K562 (cell line): Measurements from ENCODE around the gene RIT2. TPM values are rescaled to one million over a fixed set of nuclear protein-coding genes. Genes with fewer than 3 reads are reported as not detected.

Experiments
- ATAC-seq: fragments of 200-7000 bp; cut with Tn5 transposase; 3 replicates; pipeline ENCODE4 v1.9.1; 2020; ENCODE audit warnings: moderate library complexity
- BruUV-seq: library from RNA; stranded (reverse); fragments of 400-500 nt; replicated peaks from 2 replicates; lab custom pipeline; 2021; lab: Mats Ljungman, UMichigan
- CTCF ChIA-PET: fragments of 300-600 bp; formaldehyde crosslinking; extraction: SDS; loops from one replicate; lab custom pipeline; 2021; ENCODE audit warnings: low intra/inter-chr PET ratio; lab: Yijun Ruan, JAX
- POLR2A ChIA-PET: fragments of 300-600, 350-650 bp; sonication (Branson Sonifier 250); formaldehyde crosslinking; extraction: SDS; loops from one replicate; lab custom pipeline; 2021; ENCODE audit warnings: antibody characterized with exemption, inconsistent platforms; lab: Yijun Ruan, JAX
- DNase-seq, 4 experiments: peaks; one replicate each; pipeline versions ENCODE4 v3.0.0 to v3.0.0-alpha.2; 2011 to 2018; ENCODE audit warnings: low spot score in 3 of 4, mixed read lengths in 3 of 4; ENCODE audit errors: extremely low read depth in 1 of 4
- FAIRE-seq: peaks from 2 replicates; lab custom pipeline; 2011; peaks lifted over from hg19 to GRCh38; lab: Jason Lieb, UNC
- H2AFZ ChIP-seq: 2 replicates; pipeline ENCODE4 v1.6.0; 2011; ENCODE audit warnings: low read depth, low read length, control low read depth, inconsistent platforms
- H3K27ac ChIP-seq: fragments of 200-600 bp; 3 replicates; pipeline ENCODE4 v1.8.0; 2011; ENCODE audit warnings: low read depth, mild to moderate bottlenecking, control low read depth, inconsistent platforms, low read length, moderate library complexity, mixed read lengths; ENCODE audit errors: extremely low read depth
- H3K27me3 ChIP-seq, 2 experiments: fragments of 300-600 bp in 1 of 2; 2 replicates in 1 of 2; 3 replicates in 1 of 2; pipeline versions ENCODE4 v1.6.0 to v1.8.0; 2011; ENCODE audit warnings: inconsistent platforms in 2 of 2, low read length in 2 of 2, mild to moderate bottlenecking in 1 of 2, mixed read lengths in 1 of 2, moderate library complexity in 1 of 2; ENCODE audit not compliant: control insufficient read depth in 2 of 2, insufficient read depth in 2 of 2
- H3K36me3 ChIP-seq: fragments of 300-600 bp; 3 replicates; pipeline ENCODE4 v1.8.0; 2011; ENCODE audit warnings: mild to moderate bottlenecking, low read length, inconsistent platforms; ENCODE audit not compliant: control insufficient read depth, insufficient read depth
- H3K4me1 ChIP-seq, 2 experiments: fragments of 200-600 bp in 1 of 2; replicated peaks in 1 of 2; 2 replicates in 1 of 2; 3 replicates in 1 of 2; pipeline versions ENCODE4 v1.5.1 to v1.8.0; 2011; ENCODE audit warnings: inconsistent platforms in 2 of 2, low read length in 2 of 2, mild to moderate bottlenecking in 1 of 2, mixed read lengths in 1 of 2, moderate library complexity in 1 of 2; ENCODE audit not compliant: control insufficient read depth in 2 of 2, insufficient read depth in 2 of 2
- H3K4me2 ChIP-seq: 2 replicates; pipeline ENCODE4 v1.6.1; 2011; ENCODE audit warnings: low read length, control low read depth, inconsistent platforms, mixed read lengths; ENCODE audit not compliant: insufficient read depth
- H3K4me3 ChIP-seq: fragments of 200-600 bp; sonication (generic), shearing (Covaris generic); 2 replicates; pipeline ENCODE4 v1.5.1; 2016; ENCODE audit warnings: control low read depth, inconsistent platforms
- H3K79me2 ChIP-seq: fragments of 200-600 bp; 3 replicates; pipeline ENCODE4 v1.8.0; 2011; ENCODE audit warnings: low read length, inconsistent platforms; ENCODE audit not compliant: control insufficient read depth, insufficient read depth
- H3K9ac ChIP-seq, 2 experiments: 2 replicates each; pipeline versions ENCODE4 v1.6.0 to v1.6.1; 2011; ENCODE audit warnings: low read depth in 2 of 2, low read length in 2 of 2, control low read depth in 1 of 2, inconsistent platforms in 1 of 2, mild to moderate bottlenecking in 1 of 2, mixed read lengths in 1 of 2; ENCODE audit not compliant: insufficient read depth in 1 of 2
- H3K9me1 ChIP-seq: one replicate; pipeline ENCODE4 v1.6.0; 2011; ENCODE audit warnings: inconsistent platforms, mild to moderate bottlenecking, low read length, moderate library complexity; ENCODE audit not compliant: control insufficient read depth, insufficient read depth
- H3K9me3 ChIP-seq: replicated peaks from 2 replicates; pipeline ENCODE4 v1.5.1; 2011; ENCODE audit warnings: low read depth, low read length, inconsistent platforms; ENCODE audit not compliant: control insufficient read depth, insufficient read depth
- H4K20me1 ChIP-seq: replicated peaks from 2 replicates; pipeline ENCODE4 v1.6.1; 2011; ENCODE audit warnings: low read length, inconsistent platforms, mixed read lengths; ENCODE audit not compliant: control insufficient read depth, insufficient read depth
- HNRNPLL ChIP-seq: fragments of 200-400 bp; formaldehyde crosslinking; IDR thresholded peaks from 2 replicates; pipeline ENCODE4 v1.6.1; 2017; ENCODE audit warnings: low read length, low read depth, mild to moderate bottlenecking; ENCODE audit not compliant: poor library complexity, severe bottlenecking
- HOMEZ ChIP-seq: fragments of 250-450 bp; sonication (Bioruptor Pico); IDR thresholded peaks from 2 replicates; pipeline ENCODE4 v1.4.0; 2020; ENCODE audit warnings: mild to moderate bottlenecking, moderate library complexity
- KLF16 ChIP-seq: IDR thresholded peaks from 2 replicates; pipeline ENCODE4 v1.6.1; 2016; ENCODE audit warnings: antibody characterized with exemption
- NCOA4 ChIP-seq: fragments of 450-650 bp; IDR thresholded peaks from 2 replicates; pipeline ENCODE4 v1.6.1; 2018; ENCODE audit warnings: mild to moderate bottlenecking; ENCODE audit not compliant: partially characterized antibody
- PREB ChIP-seq: sonication (generic); formaldehyde crosslinking; IDR thresholded peaks from 2 replicates; pipeline ENCODE4 v1.8.1; 2023; ENCODE audit warnings: mild to moderate bottlenecking, missing genetic modification reagents
- ZNF717 ChIP-seq: fragments of 250-450 bp; sonication (Bioruptor Pico); IDR thresholded peaks from 2 replicates; pipeline ENCODE4 v1.5.0; 2021
- WGBS: fragments of 100-300 bp; shearing (Covaris generic); methylation state at CpG from one replicate; pipeline ENCODE4 v1.1.6; 2016; ENCODE audit warnings: low coverage, mixed read lengths; ENCODE audit not compliant: insufficient coverage; ENCODE audit errors: missing lambda C conversion rate; 5-methylcytosine and 5-hydroxymethylcytosine counted together
- in situ Hi-C: fragments of 300-500 bp; cut with MboI; formaldehyde crosslinking; loops from 4 replicates; pipeline ENCODE4 v1.15.0; 2018; ENCODE audit warnings: inconsistent platforms, mixed read lengths
- intact Hi-C: fragments of 100-400 bp; cut with micrococcal nuclease; formaldehyde crosslinking; loops from 2 replicates; pipeline ENCODE4 v1.14.2; 2022
- polyA plus RNA-seq, 8 experiments: library from polyadenylated mRNA; depleted of rRNA in 4 of 8; stranded (reverse) in 5 of 8; unstranded in 3 of 8; fragments of >200 nt; fragmentation: Nextera tagmentation in 2 of 8; fragmentation: Illumina TruSeq in 1 of 8; extraction: Ambion mirVana in 2 of 8; extraction: Trizol in 1 of 8; gene quantifications; 2 replicates each; pipeline versions ENCODE4 v1.2.1 to v1.2.3, GENCODE V29; 2011 to 2014; ENCODE audit warnings: inconsistent platforms in 1 of 8, missing spikeins in 1 of 8
- total RNA-seq, 7 experiments: library from RNA; depleted of rRNA in 6 of 7; stranded (reverse); fragments of >200 nt in 6 of 7; fragmentation: Illumina TruSeq in 2 of 7; extraction: Trizol in 2 of 7; gene quantifications; 2 replicates each; pipeline versions ENCODE4 v1.2.1 to v1.2.3, GENCODE V29; 2011 to 2021; ENCODE audit warnings: low replicate concordance in 1 of 7

The RIT2 gene
- total and polyA plus RNA-seq, 9 of the 15 experiments (the other 6 are each of a cell fraction or from before 2014, with no cell fraction given) = not detected

GRCh38 chr18:42814618-42815017 is 300.9 kb downstream of the RIT2 start:
- TF ChIP-seq HOMEZ (CRISPR knock-in tag) (no peak), NCOA4 (no peak), ZNF717 (no peak), KLF16 (no peak), PREB (CRISPR knock-in tag) (no peak), HNRNPLL (no peak)
- in situ Hi-C loops = no loop called here
- POLR2A ChIA-PET = no interaction called here

More at GRCh38 chr18:42814618-42815017, 300.9 kb downstream of the RIT2 start:
- WGBS = 0% methylated on average over 4 of the region's 4 CpGs
- Histone ChIP-seq H3K9me1 (no peaks in the 10 kb centered on the region), H3K9ac (no peak overlapping the region), H3K79me2 (no peaks in the 10 kb centered on the region), H3K27ac (no peak overlapping the region), H2AFZ (no peak overlapping the region), H3K4me1 (no peaks in the 10 kb centered on the region), H3K27me3 (no peaks in the 10 kb centered on the region), H3K4me2 (no peak overlapping the region), H3K36me3 (no peaks in the 10 kb centered on the region), H4K20me1 (no peaks in the 10 kb centered on the region), H3K4me3 (no peak overlapping the region), H3K9me3 (no peaks in the 10 kb centered on the region)
- ATAC-seq (no peak), DNase-seq (no peak), FAIRE-seq (no peak)
- intact Hi-C loops = no loop called here
- no TSS peak for BruUV-seq
- CTCF ChIA-PET = no interaction called here
